Upper lobe of left lung (tissue), 4 donors: ENCODE data around the gene CCM2.

Experiments
- CTCF ChIP-seq, 6 experiments: fragments of 450-650 bp in 4 of 6; fragments of 200-600 bp in 2 of 6; sonication (generic) in 2 of 6; IDR thresholded peaks; one replicate each; pipeline ENCODE4 v1.5.1; 2016 to 2019; ENCODE audit warnings: antibody characterized with exemption in 6 of 6
- EP300 ChIP-seq, 4 donors: sonication (generic); formaldehyde crosslinking; IDR thresholded peaks; one replicate each; pipeline ENCODE4 v1.5.1; 2017; ENCODE audit warnings: antibody characterized with exemption in 4 of 4, control low read depth in 2 of 4
- POLR2A ChIP-seq, 4 donors: fragments of 450-650 bp; IDR thresholded peaks; one replicate each; pipeline ENCODE4 v1.5.1; 2016 to 2017; ENCODE audit warnings: antibody characterized with exemption in 4 of 4, mild to moderate bottlenecking in 2 of 4
- POLR2AphosphoS5 ChIP-seq, 2 donors: sonication (generic); formaldehyde crosslinking; IDR thresholded peaks; one replicate each; pipeline ENCODE4 v1.5.1; 2017; ENCODE audit warnings: antibody characterized with exemption in 2 of 2

- no peak for TF ChIP-seq CTCF (IDR thresholded peaks at IDR 0.05)
- no peak for TF ChIP-seq EP300 (IDR thresholded peaks at IDR 0.05)
- no peak for TF ChIP-seq POLR2AphosphoS5 (IDR thresholded peaks at IDR 0.05)
- TF ChIP-seq POLR2A (IDR thresholded peaks at IDR 0.05) = no peak
Observed at GRCh38 chr7:44995555-44996493, 4.2 kb upstream of the CCM2 start.
